Endodermal cell (in vitro differentiated cells): Measurements from ENCODE around the gene CCL1. TPM values are rescaled to one million over a fixed set of nuclear protein-coding genes. Genes with fewer than 3 reads are reported as not detected.

Experiments used
- DNase-seq: peaks from one replicate; pipeline ENCODE4 v3.0.0-alpha.2; 2017
- H3K27ac ChIP-seq: 2 replicates; pipeline ENCODE4 v1.5.1; 2013; ENCODE audit warnings: mild to moderate bottlenecking, low read depth, low read length, moderate library complexity
- H3K27me3 ChIP-seq: 2 replicates; pipeline ENCODE4 v1.6.1; 2013; ENCODE audit warnings: mild to moderate bottlenecking, low read length, moderate library complexity; ENCODE audit not compliant: insufficient read depth, control insufficient read depth, poor library complexity, severe bottlenecking
- H3K36me3 ChIP-seq: 2 replicates; pipeline ENCODE4 v1.7.0; 2013; ENCODE audit warnings: mild to moderate bottlenecking, low read length, moderate library complexity; ENCODE audit not compliant: control insufficient read depth, insufficient read depth
- H3K4me1 ChIP-seq: one replicate; pipeline ENCODE4 v1.7.0; 2013; ENCODE audit warnings: low read length; ENCODE audit not compliant: control insufficient read depth, insufficient read depth
- H3K4me3 ChIP-seq: 2 replicates; pipeline ENCODE4 v1.5.1; 2013; ENCODE audit warnings: mild to moderate bottlenecking, low read length, moderate library complexity
- H3K9ac ChIP-seq: 2 replicates; pipeline ENCODE4 v1.6.1; 2013; ENCODE audit warnings: mild to moderate bottlenecking, low read length, moderate library complexity; ENCODE audit not compliant: poor library complexity, severe bottlenecking; ENCODE audit errors: extremely low read depth
- H3K9me3 ChIP-seq: 2 replicates; pipeline ENCODE4 v1.6.1; 2013; ENCODE audit warnings: mild to moderate bottlenecking, low read length, moderate library complexity; ENCODE audit not compliant: control insufficient read depth
- H3K27ac Mint-ChIP-seq: 2 replicates; pipeline ENCODE4 v1.8.0; 2020; ENCODE audit warnings: mixed read lengths
- H3K27me3 Mint-ChIP-seq: 2 replicates; pipeline ENCODE4 v1.8.0; 2021; ENCODE audit warnings: mild to moderate bottlenecking, mixed read lengths; ENCODE audit not compliant: insufficient read depth
- H3K36me3 Mint-ChIP-seq: 2 replicates; pipeline ENCODE4 v1.8.0; 2020; ENCODE audit warnings: low read depth, mixed read lengths
- H3K4me1 Mint-ChIP-seq: 2 replicates; pipeline ENCODE4 v1.8.0; 2020; ENCODE audit warnings: mixed read lengths
- H3K4me3 Mint-ChIP-seq: 2 replicates; pipeline ENCODE4 v1.8.0; 2020; ENCODE audit warnings: mild to moderate bottlenecking, moderate library complexity, mixed read lengths
- H3K9me3 Mint-ChIP-seq: 2 replicates; pipeline ENCODE4 v1.8.0; 2020; ENCODE audit warnings: mild to moderate bottlenecking, mixed read lengths
- WGBS, 2 experiments: methylation state at CpG; one replicate each; pipeline versions ENCODE4 v1.1.5 to v1.1.7; 2013; ENCODE audit warnings: missing lambda C conversion rate in 2 of 2, mixed read lengths in 1 of 2; ENCODE audit not compliant: insufficient coverage in 1 of 2, insufficient read length in 1 of 2; 5-methylcytosine and 5-hydroxymethylcytosine counted together
- total RNA-seq, 2 donors: library from RNA; stranded (reverse); fragmentation: NEBNext Ultra II Directional in 1 of 2; extraction: Animal tissue kit (Norgen Biotek cat#: 25700) in 1 of 2; gene quantifications; 2 replicates in 1 of 2; 3 replicates in 1 of 2; pipeline ENCODE4 v1.2.1, GENCODE V29; 2021
- TF ChIP-seq, protein P1 (sequence below): fragments of 200-600 bp; sonication (generic); conservative IDR thresholded peaks from 2 replicates; pipeline ENCODE4 v1.5.0; 2021; ENCODE audit warnings: antibody characterized with exemption, mild to moderate bottlenecking

CCL1 gene
- total RNA-seq, 2 donors from 2014 or later, result not detected

DNA sequence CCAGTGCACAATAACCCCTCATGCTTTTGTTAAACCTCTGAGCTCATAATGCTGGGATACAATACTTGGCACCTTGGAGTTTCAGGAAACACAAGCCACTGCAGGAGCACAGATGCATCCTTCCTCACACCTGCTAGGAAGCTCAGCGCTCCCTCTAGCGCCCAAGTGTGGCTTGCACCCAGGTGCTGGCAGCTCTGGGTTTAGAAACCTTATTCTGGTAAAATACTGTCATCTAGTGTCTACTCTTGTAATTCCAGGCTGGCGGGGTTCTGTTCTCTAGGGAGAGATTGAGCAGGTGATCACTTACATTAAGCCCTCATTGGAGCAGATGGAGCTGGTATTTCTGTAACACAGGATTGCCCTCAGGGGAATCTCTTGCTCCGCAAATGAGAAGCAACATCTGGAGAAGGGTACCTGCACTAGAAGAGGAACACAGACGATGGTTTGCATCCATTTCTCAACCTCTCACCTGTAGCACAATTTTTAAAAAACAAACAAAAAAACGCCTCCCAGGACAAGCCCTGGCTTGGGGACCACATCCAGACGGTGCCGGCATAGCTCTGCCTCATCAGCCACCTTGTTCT, 1.5 kb downstream of the CCL1 start:
- Mint-ChIP-seq H3K4me3 (no peak overlapping the region), H3K9me3 (no peaks in the 10 kb centered on the region), H3K4me1 (peaks cover under 1% of the 10 kb centered on the region), H3K27me3 (peaks cover 14% of the 10 kb centered on the region), H3K36me3 (no peaks in the 10 kb centered on the region), H3K27ac (no peak overlapping the region)
- Histone ChIP-seq H3K4me3 (no peak overlapping the region), H3K27me3 (peaks cover 4% of the 10 kb centered on the region), H3K9me3 (no peaks in the 10 kb centered on the region), H3K27ac (no peak overlapping the region), H3K9ac (no peak overlapping the region), H3K4me1 (no peaks in the 10 kb centered on the region), H3K36me3 (no peaks in the 10 kb centered on the region)
- 41 to 43% methylated on average over 6 to 8 of the region's 8 CpGs for WGBS, 2 experiments
- peak; percentile 100 for DNase-seq
- TF ChIP-seq, protein P1, sequence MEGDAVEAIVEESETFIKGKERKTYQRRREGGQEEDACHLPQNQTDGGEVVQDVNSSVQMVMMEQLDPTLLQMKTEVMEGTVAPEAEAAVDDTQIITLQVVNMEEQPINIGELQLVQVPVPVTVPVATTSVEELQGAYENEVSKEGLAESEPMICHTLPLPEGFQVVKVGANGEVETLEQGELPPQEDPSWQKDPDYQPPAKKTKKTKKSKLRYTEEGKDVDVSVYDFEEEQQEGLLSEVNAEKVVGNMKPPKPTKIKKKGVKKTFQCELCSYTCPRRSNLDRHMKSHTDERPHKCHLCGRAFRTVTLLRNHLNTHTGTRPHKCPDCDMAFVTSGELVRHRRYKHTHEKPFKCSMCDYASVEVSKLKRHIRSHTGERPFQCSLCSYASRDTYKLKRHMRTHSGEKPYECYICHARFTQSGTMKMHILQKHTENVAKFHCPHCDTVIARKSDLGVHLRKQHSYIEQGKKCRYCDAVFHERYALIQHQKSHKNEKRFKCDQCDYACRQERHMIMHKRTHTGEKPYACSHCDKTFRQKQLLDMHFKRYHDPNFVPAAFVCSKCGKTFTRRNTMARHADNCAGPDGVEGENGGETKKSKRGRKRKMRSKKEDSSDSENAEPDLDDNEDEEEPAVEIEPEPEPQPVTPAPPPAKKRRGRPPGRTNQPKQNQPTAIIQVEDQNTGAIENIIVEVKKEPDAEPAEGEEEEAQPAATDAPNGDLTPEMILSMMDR, result peak; percentile 100

DNA sequence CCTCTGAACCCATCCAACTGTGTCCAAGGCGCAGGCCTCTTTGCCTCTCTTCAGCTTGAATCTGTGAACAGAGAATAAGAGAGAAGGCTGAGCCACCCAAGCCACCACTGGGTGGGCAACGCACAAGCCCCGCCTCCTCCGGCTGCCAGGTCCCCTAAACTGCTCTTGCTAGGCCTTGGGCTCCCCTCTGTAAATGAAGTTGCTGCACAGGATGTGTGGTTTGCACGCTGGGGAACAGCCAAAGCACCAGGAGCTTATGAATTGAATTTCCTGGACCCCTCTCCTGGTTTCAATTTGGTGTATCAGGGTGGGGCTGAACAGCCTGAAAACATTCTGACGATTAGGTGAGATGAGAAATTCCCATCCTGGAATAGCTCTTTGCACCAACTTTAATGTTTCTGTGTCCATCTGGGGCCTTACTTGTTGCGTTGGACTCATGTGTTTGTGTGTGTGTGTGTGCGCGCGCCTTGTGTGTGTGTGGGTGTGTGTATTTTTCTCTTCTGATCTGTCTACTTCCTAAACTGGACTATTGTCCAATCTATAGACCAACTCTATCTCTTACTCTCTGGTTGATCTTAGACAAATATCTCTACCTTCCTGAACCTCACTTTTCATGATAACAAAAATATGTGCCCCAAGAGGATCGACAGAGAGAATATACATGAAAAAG, 2.3 kb downstream of the CCL1 start:
- H3K27ac Mint-ChIP-seq, result no peak overlapping the region
- no peaks in the 10 kb centered on the region for H3K36me3 ChIP-seq
- H3K9me3 Mint-ChIP-seq, result no peaks in the 10 kb centered on the region
- H3K27me3 ChIP-seq, result peaks cover 4% of the 10 kb centered on the region
- peaks cover 18% of the 10 kb centered on the region for H3K27me3 Mint-ChIP-seq
- H3K4me1 ChIP-seq, result no peaks in the 10 kb centered on the region
- no peak overlapping the region for H3K4me3 ChIP-seq
- TF ChIP-seq, protein P1, result no peak
- no peak overlapping the region for H3K27ac ChIP-seq
- H3K4me3 Mint-ChIP-seq, result no peak overlapping the region
- no peaks in the 10 kb centered on the region for H3K9me3 ChIP-seq
- 93 to 96% methylated on average over 4 to 8 of the region's 11 CpGs for WGBS, 2 experiments
- peak; percentile 42 for DNase-seq
- no peaks in the 10 kb centered on the region for H3K4me1 Mint-ChIP-seq
- no peaks in the 10 kb centered on the region for H3K36me3 Mint-ChIP-seq
- no peak overlapping the region for H3K9ac ChIP-seq

DNA sequence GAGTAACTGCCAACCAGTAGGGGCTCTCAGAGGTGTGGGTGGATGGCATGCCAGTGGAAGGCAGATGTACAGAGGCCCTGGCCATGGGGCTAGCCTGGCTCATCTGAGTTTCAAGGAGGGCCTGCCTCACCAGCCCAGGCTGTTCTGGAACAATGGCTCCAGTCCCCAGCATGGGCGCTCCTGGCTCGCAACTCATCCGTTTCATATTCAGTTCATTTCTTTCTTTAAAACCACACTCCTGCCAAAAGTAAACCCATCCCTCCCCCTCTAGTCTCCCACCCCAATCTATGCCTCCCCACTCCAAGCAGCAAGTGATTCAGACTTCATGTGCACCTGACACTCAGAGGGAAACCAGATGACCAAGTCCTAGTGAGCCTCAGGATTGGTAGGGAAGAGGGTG, 4.4 kb downstream of the CCL1 start:
- WGBS, 2 experiments, result 93% methylated on average over 3 of the region's 3 CpGs; no CpG with 5 or more reads in 1 of the 2 experiments
- TF ChIP-seq, protein P1, result no peak
- H3K36me3 ChIP-seq, result no peaks in the 10 kb centered on the region
- no peak overlapping the region for H3K9ac ChIP-seq
- no peaks in the 10 kb centered on the region for H3K36me3 Mint-ChIP-seq
- DNase-seq, result no peak
- no peaks in the 10 kb centered on the region for H3K4me1 ChIP-seq
- no peak overlapping the region for H3K4me3 ChIP-seq
- H3K9me3 Mint-ChIP-seq, result peaks cover 4% of the 10 kb centered on the region
- no peak overlapping the region for H3K27ac Mint-ChIP-seq
- H3K4me1 Mint-ChIP-seq, result no peaks in the 10 kb centered on the region
- H3K27me3 ChIP-seq, result no peaks in the 10 kb centered on the region
- H3K27ac ChIP-seq, result no peak overlapping the region
- H3K27me3 Mint-ChIP-seq, result peaks cover 18% of the 10 kb centered on the region
- no peaks in the 10 kb centered on the region for H3K9me3 ChIP-seq
- H3K4me3 Mint-ChIP-seq, result no peak overlapping the region
